Muscle layer of colon (tissue), 2 donors: ENCODE data around the gene ELMO3.
A peak's percentile ranks its signal among the peaks of the same experiment; 100 is the strongest.

ENCODE experiments used
- H3K27ac ChIP-seq: one replicate; pipeline ENCODE4 v1.7.0; 2013; ENCODE audit warnings: low read depth, mild to moderate bottlenecking, low read length, moderate library complexity
- H3K27me3 ChIP-seq, 2 donors: one replicate each; pipeline ENCODE4 v1.7.0; 2013; ENCODE audit warnings: low read length in 2 of 2, mild to moderate bottlenecking in 2 of 2; ENCODE audit not compliant: insufficient read depth in 2 of 2, control insufficient read depth in 1 of 2
- H3K36me3 ChIP-seq: one replicate; pipeline ENCODE4 v1.7.0; 2013; ENCODE audit warnings: mild to moderate bottlenecking, low read length; ENCODE audit not compliant: insufficient read depth
- H3K4me1 ChIP-seq: one replicate; pipeline ENCODE4 v1.7.0; 2013; ENCODE audit warnings: mild to moderate bottlenecking, low read length; ENCODE audit not compliant: insufficient read depth
- H3K4me3 ChIP-seq, 2 donors: one replicate each; pipeline ENCODE4 v1.7.0; 2013; ENCODE audit warnings: low read length in 2 of 2, low read depth in 1 of 2, mild to moderate bottlenecking in 1 of 2, moderate library complexity in 1 of 2
- H3K9ac ChIP-seq: one replicate; pipeline ENCODE4 v1.7.0; 2013; ENCODE audit warnings: low read length
- H3K9me3 ChIP-seq: one replicate; pipeline ENCODE4 v1.7.0; 2013; ENCODE audit warnings: mild to moderate bottlenecking, low read length
- donor health status: abdominal sarcoma.
- donor health status: Adenocarcinoma of cecum.

ELMO3 gene

GRCh38 chr16:67199011-67199807 is at the start of gene ELMO3:
ELMO3 (plus strand) TSS chr16:67199131; CDS start chr16:67199327, 196 bp downstream.
- H3K9ac ChIP-seq: no peak within 1 kb of the TSS
- peaks cover 42% of the 10 kb centered on the region for H3K36me3 ChIP-seq
- H3K9me3 ChIP-seq: no peaks in the 10 kb centered on the region
- H3K27ac ChIP-seq: no peak within 1 kb of the TSS
- H3K4me3 ChIP-seq: no peak within 1 kb of the TSS
- H3K27me3 ChIP-seq: no peaks in the 10 kb centered on the region
- no peaks in the 10 kb centered on the region for H3K4me1 ChIP-seq

- peaks cover 8% of the 10 kb centered on the region for H3K4me1 ChIP-seq
- H3K4me3 ChIP-seq: no peak overlapping the region
- H3K36me3 ChIP-seq: peaks cover 40% of the 10 kb centered on the region
- H3K9me3 ChIP-seq: no peaks in the 10 kb centered on the region
- H3K27me3 ChIP-seq: peaks cover 0 to 4% of the 10 kb centered on the region in 2 donors
- no peak overlapping the region for H3K9ac ChIP-seq
- H3K27ac ChIP-seq: no peak overlapping the region
These were observed 49.5 kb upstream of the ELMO3 start for GRCh38 chr16:67149276-67150046.

- H3K9ac ChIP-seq: no peak overlapping the region
- H3K4me3 ChIP-seq: peak overlapping the region; percentile 50 to 67
- peaks cover 0 to 11% of the 10 kb centered on the region in 2 donors for H3K27me3 ChIP-seq
- H3K9me3 ChIP-seq: no peaks in the 10 kb centered on the region
- H3K36me3 ChIP-seq: peaks cover 32% of the 10 kb centered on the region
- peak overlapping the region; percentile 85 for H3K27ac ChIP-seq
- H3K4me1 ChIP-seq: peaks cover 8% of the 10 kb centered on the region
These were observed 48.7 kb upstream of the ELMO3 start for GRCh38 chr16:67150047-67150832.

GRCh38 chr16:67150833-67151396 is 48.0 kb upstream of the ELMO3 start, which contains the start of gene B3GNT9:
B3GNT9 (minus strand) TSS chr16:67150998; CDS start chr16:67150485, 513 bp downstream.
- Histone ChIP-seq H3K9me3 (no peaks in the 10 kb centered on the region), H3K9ac (no peak within 1 kb of the TSS), H3K36me3 (peaks cover 26% of the 10 kb centered on the region), H3K4me3 (peak within 1 kb of the TSS; percentile 50 to 67), H3K4me1 (peaks cover 13% of the 10 kb centered on the region), H3K27ac (peak within 1 kb of the TSS; percentile 85), H3K27me3 (peaks cover 0 to 11% of the 10 kb centered on the region in 2 donors)

- H3K4me3 ChIP-seq: peak overlapping the region in 1 of 2 donors; percentile 67
- no peak overlapping the region for H3K9ac ChIP-seq
- H3K36me3 ChIP-seq: peaks cover 19% of the 10 kb centered on the region
- H3K9me3 ChIP-seq: no peaks in the 10 kb centered on the region
- H3K4me1 ChIP-seq: peaks cover 14% of the 10 kb centered on the region
- H3K27me3 ChIP-seq: peaks cover 0 to 11% of the 10 kb centered on the region in 2 donors
- H3K27ac ChIP-seq: no peak overlapping the region
These were observed 47.4 kb upstream of the ELMO3 start for GRCh38 chr16:67151431-67152097.

- Histone ChIP-seq H3K27me3 (peaks cover 0 to 11% of the 10 kb centered on the region in 2 donors), H3K4me3 (no peak overlapping the region), H3K27ac (no peak overlapping the region), H3K9me3 (no peaks in the 10 kb centered on the region), H3K9ac (no peak overlapping the region), H3K36me3 (no peaks in the 10 kb centered on the region), H3K4me1 (peaks cover 14% of the 10 kb centered on the region)
These were observed 44.2 kb upstream of the ELMO3 start for GRCh38 chr16:67154578-67155294.

GRCh38 chr16:67155295-67156142 is 43.4 kb upstream of the ELMO3 start:
- peaks cover 14% of the 10 kb centered on the region for H3K4me1 ChIP-seq
- H3K27ac ChIP-seq: no peak overlapping the region
- peaks cover 0 to 12% of the 10 kb centered on the region in 2 donors for H3K27me3 ChIP-seq
- no peak overlapping the region for H3K4me3 ChIP-seq
- H3K9me3 ChIP-seq: no peaks in the 10 kb centered on the region
- H3K36me3 ChIP-seq: no peaks in the 10 kb centered on the region
- H3K9ac ChIP-seq: no peak overlapping the region

- Histone ChIP-seq H3K9ac (no peak overlapping the region), H3K27ac (no peak overlapping the region)
These were observed 42.6 kb upstream of the ELMO3 start for GRCh38 chr16:67156143-67156844.

GRCh38 chr16:67157106-67157748 is 41.7 kb upstream of the ELMO3 start:
- Histone ChIP-seq H3K36me3 (no peaks in the 10 kb centered on the region), H3K9me3 (no peaks in the 10 kb centered on the region), H3K27me3 (peaks cover 10 to 29% of the 10 kb centered on the region in 2 donors), H3K27ac (no peak overlapping the region), H3K9ac (no peak overlapping the region), H3K4me1 (peaks cover 18% of the 10 kb centered on the region), H3K4me3 (no peak overlapping the region)

More at GRCh38 chr16:67156143-67156844, 42.6 kb upstream of the ELMO3 start:
- peaks cover 5 to 20% of the 10 kb centered on the region in 2 donors for H3K27me3 ChIP-seq
- no peaks in the 10 kb centered on the region for H3K36me3 ChIP-seq
- no peaks in the 10 kb centered on the region for H3K9me3 ChIP-seq
- peaks cover 18% of the 10 kb centered on the region for H3K4me1 ChIP-seq
- H3K4me3 ChIP-seq: no peak overlapping the region
